Measurements from ENCODE around the gene DHRSX.
A peak's percentile ranks its signal among the peaks of the same experiment; 100 is the strongest.
"Not testable (repeated sequence)": the region's sequence is repeated elsewhere in the genome, so short reads cannot be mapped to it uniquely, and the experiment has no call there.

The DHRSX gene

GRCh38 chrX:2423282-2423681, 77.5 kb downstream of the DHRSX start (continued):
- TF ChIP-seq REST (tag by site-specific recombination; IDR thresholded peaks at IDR 0.05): no peak

- H3K4me1 ChIP-seq (ENCODE audit: control insufficient read depth, insufficient read depth, low read length); CTCF ChIA-PET; H3K27ac ChIP-seq (ENCODE audit: extremely low read depth, low read depth, low read length); H3K9me3 ChIP-seq (ENCODE audit: control insufficient read depth, insufficient read depth, low read depth, low read length); H3K4me3 ChIP-seq (ENCODE audit: low read depth, low read length); H3K36me3 ChIP-seq (ENCODE audit: control insufficient read depth in 2 of 2, insufficient read depth in 1 of 2, low read length in 2 of 2); POLR2A ChIA-PET: not testable (repeated sequence)
- peak; percentile 95 for TF ChIP-seq ZNF146 (tag by site-specific recombination; IDR thresholded peaks at IDR 0.05)
These were observed 81.4 kb downstream of the DHRSX start for GRCh38 chrX:2419418-2419817.

- ChIA-PET CTCF (no interaction called here), POLR2A (no interaction called here)
- H3K36me3 ChIP-seq (ENCODE audit: control insufficient read depth in 2 of 2, insufficient read depth in 1 of 2, low read length in 2 of 2): no peaks in the 10 kb centered on the region; a peak in 1 of 3 replicates
- H3K4me3 ChIP-seq (ENCODE audit: low read depth, low read length): no peak overlapping the region
- no peaks in the 10 kb centered on the region for H3K4me1 ChIP-seq (ENCODE audit: control insufficient read depth, insufficient read depth, low read length)
- no peaks in the 10 kb centered on the region for H3K9me3 ChIP-seq (ENCODE audit: control insufficient read depth, insufficient read depth, low read depth, low read length)
- H3K27ac ChIP-seq (ENCODE audit: extremely low read depth, low read depth, low read length): peak overlapping the region; percentile 43; the same call in 1 of the 2 replicates
- TF ChIP-seq ZNF280D (tag by site-specific recombination; IDR thresholded peaks at IDR 0.05) (peak; percentile 87; the same call in 1 of the 2 replicates), ZFP37 (tag by site-specific recombination; IDR thresholded peaks at IDR 0.05) (peak; percentile 95), SP2 (tag by site-specific recombination; IDR thresholded peaks at IDR 0.05) (peak; percentile 33), ZNF610 (tag by site-specific recombination; IDR thresholded peaks at IDR 0.05; ENCODE audit: borderline replicate concordance) (no peak), ATF2 (tag by site-specific recombination; IDR thresholded peaks at IDR 0.05; ENCODE audit: low read depth) (peak; percentile 94), ZNF549 (tag by site-specific recombination; IDR thresholded peaks at IDR 0.05) (no peak), ZSCAN23 (tag by site-specific recombination; IDR thresholded peaks at IDR 0.05) (peak; percentile 96), ZXDB (tag by site-specific recombination; IDR thresholded peaks at IDR 0.05) (no peak), ZNF785 (tag by site-specific recombination; IDR thresholded peaks at IDR 0.05) (peak; percentile 57; the same call in 1 of the 2 replicates), ZNF777 (tag by site-specific recombination; IDR thresholded peaks at IDR 0.05; ENCODE audit: borderline replicate concordance) (no peak), ZSCAN30 (tag by site-specific recombination; IDR thresholded peaks at IDR 0.05) (no peak), ZBTB21 (tag by site-specific recombination; IDR thresholded peaks at IDR 0.05) (peak; percentile 97), ZNF398 (tag by site-specific recombination; IDR thresholded peaks at IDR 0.05) (peak; percentile 71), ZNF76 (tag by site-specific recombination; IDR thresholded peaks at IDR 0.05; ENCODE audit: borderline replicate concordance, low read depth) (peak; percentile 21; the same call in 1 of the 2 replicates), ZNF660 (tag by site-specific recombination; IDR thresholded peaks at IDR 0.05) (peak; percentile 56), ZNF768 (tag by site-specific recombination; IDR thresholded peaks at IDR 0.05) (no peak), MYNN (tag by site-specific recombination; IDR thresholded peaks at IDR 0.05; ENCODE audit: borderline replicate concordance) (peak; percentile 23; the same call in 1 of the 2 replicates), KLF17 (tag by site-specific recombination; IDR thresholded peaks at IDR 0.05) (peak; percentile 77), ZSCAN5A (tag by site-specific recombination; IDR thresholded peaks at IDR 0.05) (0 out of 2 replicates have a peak, but pooled peaks have one; percentile 27)
These were observed 82.8 kb downstream of the DHRSX start for GRCh38 chrX:2418000-2418399.

All from HEK293 (cell line).